GM13976 (cell line): ENCODE data around the gene PRR36.

ENCODE experiments used
- DNase-seq: peaks from one replicate; pipeline ENCODE4 v3.0.0; 2012; ENCODE audit warnings: low spot score
- CTCF ChIP-seq: IDR thresholded peaks from 2 replicates; pipeline ENCODE4 v1.5.1; 2012; ENCODE audit warnings: borderline replicate concordance, mild to moderate bottlenecking; ENCODE audit not compliant: insufficient read depth; ENCODE audit errors: extremely low read depth, missing control alignments, control extremely low read depth
- in situ Hi-C: fragments of 300-500 bp; cut with MboI; formaldehyde crosslinking; loops from one replicate; pipeline ENCODE4 v1.12.0; 2022; ENCODE audit warnings: low sequenced_read_pairs, mixed read lengths, inconsistent platforms; ENCODE audit not compliant: unreplicated experiment

Gene PRR36

GRCh38 chr19:7832009-7832408, 42.2 kb downstream of the PRR36 start:
- no peak for DNase-seq
- in situ Hi-C loops = no loop called here
- TF ChIP-seq CTCF = no peak

GRCh38 chr19:7831452-7831851, 42.7 kb downstream of the PRR36 start:
- in situ Hi-C loops = no loop called here
- DNase-seq = no peak
- TF ChIP-seq CTCF = no peak

- in situ Hi-C loops = no loop called here
- no peak for TF ChIP-seq CTCF
- DNase-seq = no peak
Observed at GRCh38 chr19:7830823-7831222, 43.4 kb downstream of the PRR36 start.

GRCh38 chr19:7830272-7830771, 43.9 kb downstream of the PRR36 start:
- TF ChIP-seq CTCF = no peak
- no peak for DNase-seq
- in situ Hi-C loops = no loop called here

- DNase-seq = peak; percentile 100
- TF ChIP-seq CTCF = no peak
- in situ Hi-C loops = no loop called here
Observed at GRCh38 chr19:7829561-7830271, 44.5 kb downstream of the PRR36 start, which contains the start of gene EVI5L. TSS of gene EVI5L (plus strand) at chr19:7830218. CDS start at chr19:7846543, 16,325 bp downstream.

- in situ Hi-C loops = no loop called here
- TF ChIP-seq CTCF = no peak
Observed at GRCh38 chr19:7829166-7829520, 45.0 kb downstream of the PRR36 start.

More at GRCh38 chr19:7829166-7829520, 45.0 kb downstream of the PRR36 start:
- no peak for DNase-seq
